HFF-Myc (cell line): Measurements from ENCODE around the gene MRFAP1.
A peak's percentile ranks its signal among the peaks of the same experiment; 100 is the strongest.

Source experiments
- DNase-seq: peaks from one replicate; pipeline ENCODE4 v3.0.0-alpha.2; 2011; ENCODE audit warnings: low read depth; ENCODE audit errors: extremely low read depth
- H3K4me3 ChIP-seq: replicated peaks from 2 replicates; pipeline ENCODE4 v1.5.1; 2011; ENCODE audit warnings: low read depth, mild to moderate bottlenecking, control low read depth, low read length
- TF ChIP-seq, protein P1 (sequence below): IDR thresholded peaks from 2 replicates; pipeline ENCODE4 v1.5.1; 2012; ENCODE audit warnings: mild to moderate bottlenecking, low read depth, low read length, control low read depth; ENCODE audit errors: missing control alignments

Gene MRFAP1

DNA sequence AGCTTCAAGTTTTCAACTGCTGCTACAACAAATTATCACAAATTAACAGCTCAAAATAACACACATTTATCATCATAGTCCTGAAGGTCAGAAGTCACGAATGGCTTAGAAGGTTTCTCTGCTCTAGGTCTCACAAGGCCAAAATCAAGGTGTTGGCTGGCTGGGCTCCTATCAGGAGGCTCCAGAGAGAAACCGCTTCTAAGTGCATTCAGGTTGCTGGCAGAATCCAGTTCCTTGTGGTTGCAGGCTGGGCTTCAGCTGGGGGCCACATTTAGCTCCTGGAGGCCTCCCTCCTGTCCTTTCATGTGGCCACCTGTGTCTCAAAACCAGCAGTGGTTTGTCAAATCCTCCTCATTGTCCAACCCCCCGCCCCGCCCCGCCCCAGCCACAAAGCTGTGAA, 15.4 kb downstream of the MRFAP1 start:
- DNase-seq: no peak
- no peak overlapping the region for H3K4me3 ChIP-seq
- TF ChIP-seq, protein P1, sequence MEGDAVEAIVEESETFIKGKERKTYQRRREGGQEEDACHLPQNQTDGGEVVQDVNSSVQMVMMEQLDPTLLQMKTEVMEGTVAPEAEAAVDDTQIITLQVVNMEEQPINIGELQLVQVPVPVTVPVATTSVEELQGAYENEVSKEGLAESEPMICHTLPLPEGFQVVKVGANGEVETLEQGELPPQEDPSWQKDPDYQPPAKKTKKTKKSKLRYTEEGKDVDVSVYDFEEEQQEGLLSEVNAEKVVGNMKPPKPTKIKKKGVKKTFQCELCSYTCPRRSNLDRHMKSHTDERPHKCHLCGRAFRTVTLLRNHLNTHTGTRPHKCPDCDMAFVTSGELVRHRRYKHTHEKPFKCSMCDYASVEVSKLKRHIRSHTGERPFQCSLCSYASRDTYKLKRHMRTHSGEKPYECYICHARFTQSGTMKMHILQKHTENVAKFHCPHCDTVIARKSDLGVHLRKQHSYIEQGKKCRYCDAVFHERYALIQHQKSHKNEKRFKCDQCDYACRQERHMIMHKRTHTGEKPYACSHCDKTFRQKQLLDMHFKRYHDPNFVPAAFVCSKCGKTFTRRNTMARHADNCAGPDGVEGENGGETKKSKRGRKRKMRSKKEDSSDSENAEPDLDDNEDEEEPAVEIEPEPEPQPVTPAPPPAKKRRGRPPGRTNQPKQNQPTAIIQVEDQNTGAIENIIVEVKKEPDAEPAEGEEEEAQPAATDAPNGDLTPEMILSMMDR: no peak

DNA sequence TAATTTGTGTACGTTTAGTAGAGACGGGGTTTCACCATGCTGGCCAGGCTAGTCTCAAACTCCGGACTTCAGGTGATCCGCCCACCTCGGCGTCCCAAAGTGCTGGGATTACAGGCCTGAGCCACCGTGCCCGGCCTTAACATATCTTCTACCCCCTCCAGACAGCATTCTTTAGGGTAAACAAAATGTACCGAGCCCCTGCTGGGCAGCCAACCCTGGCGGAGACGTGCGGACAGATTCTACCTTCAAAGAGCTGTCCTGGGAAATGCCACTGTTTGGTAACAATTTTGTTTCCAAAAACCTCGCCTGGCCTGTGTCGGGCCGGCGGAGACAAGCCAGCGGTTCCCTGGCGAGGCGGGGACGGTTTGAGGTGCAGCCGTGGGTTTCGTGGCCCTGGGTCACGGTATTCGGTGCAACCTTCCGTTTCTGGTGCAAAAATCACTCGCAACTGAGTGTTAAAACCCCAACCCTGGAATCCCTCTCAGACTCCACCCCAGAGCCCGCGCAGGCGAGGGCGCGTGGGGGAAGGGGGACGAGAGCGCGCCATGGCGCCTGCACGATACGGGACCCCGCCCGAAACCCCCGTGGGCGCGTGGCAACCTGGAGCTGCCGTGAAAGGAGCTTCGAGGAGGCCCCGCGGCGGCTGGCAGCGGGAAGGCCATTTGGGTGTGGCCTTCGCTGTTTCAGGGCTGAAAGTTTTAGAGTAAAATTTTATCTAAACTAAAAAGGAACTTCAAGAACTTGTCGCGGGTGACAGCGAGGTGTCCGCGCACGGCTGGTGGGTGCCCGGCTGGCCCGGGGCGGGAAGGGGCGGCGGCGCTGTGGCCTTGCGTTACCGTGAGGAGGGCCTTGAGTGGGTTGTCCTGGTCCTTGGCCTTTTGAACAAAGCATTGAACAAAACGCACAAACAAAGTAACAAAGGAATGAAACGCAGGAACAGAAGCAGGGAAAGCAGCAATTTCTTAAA, 17.0 kb downstream of the MRFAP1 start:
- TF ChIP-seq, protein P1: no peak
- H3K4me3 ChIP-seq: no peak overlapping the region
- DNase-seq: no peak

DNA sequence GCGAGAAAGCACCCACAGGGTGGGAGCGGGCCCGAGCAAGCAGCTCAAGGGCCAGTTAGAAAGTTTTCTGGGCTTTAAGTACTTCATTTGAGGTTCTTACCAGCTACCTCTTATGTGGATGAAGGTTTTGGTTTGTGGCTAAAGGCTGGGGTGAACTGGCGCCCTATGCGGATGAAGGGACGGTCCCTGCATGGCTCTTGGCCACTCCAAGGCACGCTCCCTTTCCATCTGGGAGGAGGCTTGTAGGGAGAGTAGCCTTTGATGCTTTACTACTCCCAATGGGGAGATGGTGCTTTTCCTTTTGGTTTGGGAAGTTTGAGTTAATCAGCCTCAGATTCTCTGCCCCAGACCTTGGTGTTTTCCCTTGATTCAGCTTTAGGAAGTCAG, 17.7 kb downstream of the MRFAP1 start:
- H3K4me3 ChIP-seq: no peak overlapping the region

DNA sequence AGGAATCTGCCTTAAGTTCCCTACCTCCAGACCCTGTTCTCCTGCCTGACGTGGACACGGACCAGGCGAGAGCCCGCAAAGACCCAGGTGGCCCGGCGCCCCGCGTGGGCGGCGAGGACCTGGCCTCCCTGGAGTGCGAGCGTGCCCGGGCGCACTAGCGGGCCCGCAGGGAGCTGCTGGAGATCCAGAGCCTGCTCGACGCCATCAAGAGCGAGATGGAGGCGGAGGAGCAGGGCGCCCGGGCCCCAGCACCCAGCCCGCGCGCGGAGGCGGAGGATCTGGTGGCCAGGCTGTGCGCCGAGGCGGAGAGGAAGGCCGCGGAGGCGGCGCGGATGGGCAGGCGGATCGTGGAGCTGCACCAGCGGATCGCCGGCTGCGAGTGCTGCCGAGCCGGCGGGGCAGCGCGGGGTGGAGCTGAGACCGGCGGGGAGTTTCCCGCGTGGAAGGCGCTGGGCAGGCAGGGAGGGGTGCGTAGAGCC, 18.2 kb downstream of the MRFAP1 start:
- TF ChIP-seq, protein P1: no peak
- no peak for DNase-seq
- H3K4me3 ChIP-seq: peak overlapping the region; percentile 29; the same call in 1 of the 2 replicates

More for the DNA sequence above, 17.7 kb downstream of the MRFAP1 start:
- TF ChIP-seq, protein P1: no peak
- no peak for DNase-seq

DNA sequence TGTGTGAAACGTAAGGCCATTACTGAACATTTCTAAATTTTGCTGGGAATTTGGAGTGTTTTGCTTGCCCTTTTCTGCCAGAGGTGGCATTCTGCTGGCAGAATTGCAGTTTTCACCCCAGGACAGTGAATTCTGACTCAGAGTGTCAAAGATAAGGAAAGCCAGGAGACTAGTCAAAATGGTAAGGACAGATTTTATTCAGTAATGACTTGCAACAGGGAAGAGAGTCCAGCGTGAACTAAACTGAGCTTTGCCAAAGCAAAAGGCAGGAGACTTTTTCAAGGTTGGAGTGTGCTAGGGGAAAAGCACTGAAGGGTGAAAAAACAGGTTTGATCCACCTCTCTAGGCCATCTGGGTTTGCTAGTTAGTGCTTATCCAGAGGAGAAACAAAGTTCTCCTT, 19.4 kb downstream of the MRFAP1 start:
- TF ChIP-seq, protein P1: no peak
- no peak for DNase-seq
- H3K4me3 ChIP-seq: no peak overlapping the region

DNA sequence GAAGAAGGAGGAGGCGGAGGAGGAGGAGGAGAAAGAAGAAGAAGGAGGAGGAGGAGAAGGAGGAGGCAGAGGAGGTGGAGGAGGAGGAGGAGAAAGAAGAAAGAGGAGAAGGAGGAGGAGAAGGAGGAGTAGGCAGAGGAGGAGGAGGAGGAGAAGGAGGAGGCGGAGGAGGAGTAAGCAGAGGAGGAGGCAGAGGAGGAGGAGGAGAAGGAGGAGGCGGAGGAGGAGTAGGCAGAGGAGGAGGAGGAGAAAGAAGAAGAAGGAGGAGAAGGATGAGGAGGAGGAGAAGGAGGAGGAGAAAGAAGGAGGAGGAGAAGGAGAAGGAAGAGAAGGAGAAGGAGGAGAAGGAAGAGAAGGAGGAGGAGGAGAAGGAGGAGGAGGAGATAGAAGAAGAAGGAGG, 19.9 kb downstream of the MRFAP1 start:
- TF ChIP-seq, protein P1: no peak
- no peak for DNase-seq
- H3K4me3 ChIP-seq: no peak overlapping the region
